GM23248 (cell line): ENCODE results near the gene KIFC3. TPM values are rescaled to one million over a fixed set of nuclear protein-coding genes. Genes with fewer than 3 reads are reported as not detected.
"Not testable (repeated sequence)": the region's sequence is repeated elsewhere in the genome, so short reads cannot be mapped to it uniquely, and the experiment has no call there.

Source experiments
- DNase-seq: peaks from one replicate; pipeline ENCODE4 v3.0.0-alpha.2; 2015
- H2AFZ ChIP-seq: fragments of 200-600 bp; sonication (generic); 2 replicates; pipeline ENCODE4 v1.6.1; 2016; ENCODE audit warnings: antibody characterized with exemption
- H3F3A ChIP-seq: fragments of 200-600 bp; sonication (generic); 2 replicates; pipeline ENCODE4 v1.6.1; 2016; ENCODE audit warnings: mild to moderate bottlenecking, antibody characterized with exemption, mixed run types; ENCODE audit not compliant: insufficient read depth
- H3K27ac ChIP-seq: fragments of 200-600 bp; sonication (generic); 2 replicates; pipeline ENCODE4 v1.5.1; 2016; ENCODE audit warnings: mild to moderate bottlenecking
- H3K27me3 ChIP-seq: fragments of 200-600 bp; sonication (generic); replicated peaks from 2 replicates; pipeline ENCODE4 v1.6.1; 2016; ENCODE audit warnings: mild to moderate bottlenecking; ENCODE audit not compliant: insufficient read depth
- H3K36me3 ChIP-seq: fragments of 200-600 bp; sonication (generic); 2 replicates; pipeline ENCODE4 v1.6.1; 2016; ENCODE audit warnings: low read depth, mild to moderate bottlenecking
- H3K4me1 ChIP-seq: fragments of 200-600 bp; sonication (generic); 2 replicates; pipeline ENCODE4 v1.6.1; 2016; ENCODE audit warnings: mild to moderate bottlenecking; ENCODE audit not compliant: insufficient read depth
- H3K4me2 ChIP-seq: fragments of 200-600 bp; sonication (generic); one replicate; pipeline ENCODE4 v1.6.1; 2016; ENCODE audit warnings: mild to moderate bottlenecking; ENCODE audit not compliant: unreplicated experiment
- H3K4me3 ChIP-seq: fragments of 200-600 bp; sonication (generic); 2 replicates; pipeline ENCODE4 v1.5.1; 2016; ENCODE audit warnings: mild to moderate bottlenecking
- H3K79me2 ChIP-seq: fragments of 200-600 bp; sonication (generic); 2 replicates; pipeline ENCODE4 v1.6.1; 2016; ENCODE audit warnings: mild to moderate bottlenecking; ENCODE audit not compliant: insufficient read depth
- H3K9ac ChIP-seq: fragments of 200-600 bp; sonication (generic); 2 replicates; pipeline ENCODE4 v1.6.1; 2016; ENCODE audit warnings: mild to moderate bottlenecking
- H3K9me2 ChIP-seq: fragments of 200-600 bp; sonication (generic); 2 replicates; pipeline ENCODE4 v1.6.1; 2016; ENCODE audit warnings: mixed run types, mild to moderate bottlenecking, moderate library complexity; ENCODE audit not compliant: insufficient read depth
- H3K9me3 ChIP-seq: fragments of 200-600 bp; sonication (generic); one replicate; pipeline ENCODE4 v1.6.1; 2017; ENCODE audit warnings: low read depth
- H4K20me1 ChIP-seq: fragments of 200-600 bp; sonication (generic); 2 replicates; pipeline ENCODE4 v1.6.0; 2016; ENCODE audit not compliant: insufficient read depth
- EZH2 ChIP-seq: fragments of 200-600 bp; sonication (generic); IDR thresholded peaks from 2 replicates; pipeline ENCODE4 v1.6.1; 2018; ENCODE audit warnings: antibody characterized with exemption, mild to moderate bottlenecking; ENCODE audit not compliant: insufficient read depth, poor library complexity, severe bottlenecking
- EZH2phosphoT487 ChIP-seq: fragments of 200-600 bp; sonication (generic); IDR thresholded peaks from 2 replicates; pipeline ENCODE4 v1.6.1; 2018; ENCODE audit warnings: antibody characterized with exemption, moderate library complexity, mild to moderate bottlenecking, low read depth; ENCODE audit not compliant: insufficient read depth
- WGBS, 2 experiments: methylation state at CpG; one replicate each; pipeline ENCODE4 v1.1.6; 2015 to 2017; ENCODE audit warnings: low lambda C conversion rate in 2 of 2, low coverage in 1 of 2; ENCODE audit errors: missing lambda C conversion rate in 2 of 2; 5-methylcytosine and 5-hydroxymethylcytosine counted together
- in situ Hi-C: fragments of 300-500 bp; cut with MboI; formaldehyde crosslinking; loops from 2 replicates; pipeline ENCODE4 v1.15.0; 2020
- polyA plus RNA-seq: library from polyadenylated mRNA; unstranded; fragments of >200 nt; fragmentation: Nextera tagmentation; extraction: Ambion mirVana; gene quantifications from 2 replicates; pipeline ENCODE4 v1.2.1, GENCODE V29; 2016
- total RNA-seq: library from RNA; depleted of rRNA; stranded (reverse); fragments of >200 nt; shearing (Covaris generic); gene quantifications from 2 replicates; pipeline ENCODE4 v1.2.3, GENCODE V29; 2014

The KIFC3 gene
- total and polyA plus RNA-seq, 2 experiments from 2014 or later: 27.0 to 65.3 TPM

- peaks cover 5% of the 10 kb centered on the region; the same call in 1 of the 2 replicates for H3F3A ChIP-seq
- no peak overlapping the region for H3K4me2 ChIP-seq
- H2AFZ ChIP-seq: no peak overlapping the region
- peaks cover 4% of the 10 kb centered on the region; the same call in 1 of the 2 replicates for H3K36me3 ChIP-seq
- no peaks in the 10 kb centered on the region for H3K9me2 ChIP-seq
- no peaks in the 10 kb centered on the region for H3K27me3 ChIP-seq
- peaks cover 11% of the 10 kb centered on the region; the same call in 1 of the 2 replicates for H3K79me2 ChIP-seq
- H3K4me1 ChIP-seq: no peaks in the 10 kb centered on the region
- no peak for TF ChIP-seq EZH2phosphoT487
- no peak for TF ChIP-seq EZH2
- in situ Hi-C loops: no loop called here
- no peaks in the 10 kb centered on the region for H4K20me1 ChIP-seq
- H3K4me3 ChIP-seq: no peak overlapping the region
- H3K9me3 ChIP-seq: no peaks in the 10 kb centered on the region
- no peak overlapping the region for H3K9ac ChIP-seq
- 94 to 96% methylated on average over 7 to 10 of the region's 10 CpGs for WGBS, 2 experiments
- no peak overlapping the region for H3K27ac ChIP-seq
- DNase-seq: no peak
These were observed 16.9 kb downstream of the KIFC3 start for GRCh38 chr16:57785385-57785784.

DNA sequence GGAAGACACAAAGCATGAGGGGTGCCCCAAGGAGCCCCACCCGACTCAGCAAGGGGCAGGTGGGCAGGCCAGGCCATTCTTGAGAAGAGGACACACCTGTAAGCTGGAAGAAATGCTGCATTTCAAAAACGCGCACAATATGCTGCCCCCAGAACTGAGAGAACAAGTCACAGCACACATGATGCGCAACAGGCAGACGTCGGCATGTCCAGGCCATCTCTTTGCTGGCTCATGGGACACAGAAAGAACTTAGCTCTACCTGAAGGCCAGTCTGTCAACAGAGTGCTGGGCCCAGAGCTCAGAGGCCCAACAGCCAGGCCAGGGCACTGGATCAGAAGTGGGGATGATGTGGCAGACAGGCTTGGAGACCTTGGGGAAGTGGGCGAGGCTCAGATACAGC lies 18.0 kb downstream of the KIFC3 start:
- Histone ChIP-seq H3F3A (peaks cover 5% of the 10 kb centered on the region; the same call in 1 of the 2 replicates), H3K9me3 (no peaks in the 10 kb centered on the region), H3K36me3 (no peaks in the 10 kb centered on the region), H3K79me2 (peaks cover 11% of the 10 kb centered on the region; the same call in 1 of the 2 replicates), H3K4me1 (no peaks in the 10 kb centered on the region), H3K9ac (no peak overlapping the region), H4K20me1 (no peaks in the 10 kb centered on the region), H3K4me3 (no peak overlapping the region), H3K27ac (no peak overlapping the region), H3K4me2 (no peak overlapping the region), H2AFZ (no peak overlapping the region), H3K9me2 (no peaks in the 10 kb centered on the region), H3K27me3 (no peaks in the 10 kb centered on the region)
- no peak for DNase-seq
- in situ Hi-C loops: no loop called here
- TF ChIP-seq EZH2 (no peak), EZH2phosphoT487 (no peak)
- 90 to 93% methylated on average over 7 of the region's 7 CpGs for WGBS, 2 experiments

DNA sequence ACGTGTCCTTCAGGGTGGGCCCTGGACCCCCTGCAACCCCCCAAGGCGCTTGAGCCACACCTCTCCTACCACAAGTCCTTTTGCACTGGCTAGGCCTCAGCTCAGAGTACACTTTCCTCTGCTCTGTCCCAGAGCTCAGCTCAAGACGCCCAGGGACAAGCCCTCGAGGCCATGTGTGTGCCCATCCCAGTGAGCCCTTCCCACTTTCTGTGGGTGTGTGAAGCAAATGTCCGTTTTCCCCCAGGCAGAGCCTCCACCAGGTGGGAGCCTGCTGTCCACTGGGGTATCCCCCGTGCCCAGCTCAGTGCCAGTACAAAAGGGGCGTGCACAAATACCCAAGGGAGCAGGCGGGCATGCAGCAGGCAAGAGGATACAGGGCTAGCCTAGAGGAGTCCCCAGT lies 18.4 kb downstream of the KIFC3 start:
- TF ChIP-seq EZH2phosphoT487: no peak
- no peak for TF ChIP-seq EZH2
- no peaks in the 10 kb centered on the region for H3K9me3 ChIP-seq
- H3K36me3 ChIP-seq: no peaks in the 10 kb centered on the region
- no peak for DNase-seq
- peaks cover 11% of the 10 kb centered on the region; the same call in 1 of the 2 replicates for H3K79me2 ChIP-seq
- H3K4me2 ChIP-seq: no peak overlapping the region
- H3K4me3 ChIP-seq: no peak overlapping the region
- no peak overlapping the region for H3K9ac ChIP-seq
- H2AFZ ChIP-seq: no peak overlapping the region
- H3K27me3 ChIP-seq: no peaks in the 10 kb centered on the region
- no peaks in the 10 kb centered on the region for H3K9me2 ChIP-seq
- in situ Hi-C loops: no loop called here
- no peak overlapping the region for H3K27ac ChIP-seq
- H3F3A ChIP-seq: peaks cover 5% of the 10 kb centered on the region; the same call in 1 of the 2 replicates
- WGBS, 2 experiments: 97 to 99% methylated on average over 8 of the region's 8 CpGs
- H3K4me1 ChIP-seq: no peaks in the 10 kb centered on the region
- no peaks in the 10 kb centered on the region for H4K20me1 ChIP-seq

- Histone ChIP-seq H3K4me3 (no peak overlapping the region), H3K27ac (no peak overlapping the region), H3K79me2 (peaks cover 11% of the 10 kb centered on the region; the same call in 1 of the 2 replicates), H3K9me3 (no peaks in the 10 kb centered on the region), H3K36me3 (no peaks in the 10 kb centered on the region), H3K27me3 (no peaks in the 10 kb centered on the region), H4K20me1 (no peaks in the 10 kb centered on the region), H2AFZ (no peak overlapping the region), H3K4me2 (no peak overlapping the region), H3K9me2 (no peaks in the 10 kb centered on the region), H3K4me1 (no peaks in the 10 kb centered on the region), H3F3A (peaks cover 5% of the 10 kb centered on the region; the same call in 1 of the 2 replicates), H3K9ac (no peak overlapping the region)
- TF ChIP-seq EZH2phosphoT487: no peak
- 95 to 99% methylated on average over 4 of the region's 4 CpGs for WGBS, 2 experiments
- in situ Hi-C loops: no loop called here
- no peak for DNase-seq
These were observed 19.2 kb downstream of the KIFC3 start for GRCh38 chr16:57783116-57783515.

- H3K27me3 ChIP-seq, H3K36me3 ChIP-seq, H3K27ac ChIP-seq, H3K9me2 ChIP-seq, DNase-seq, H2AFZ ChIP-seq, H3K9me3 ChIP-seq, H3F3A ChIP-seq, H3K4me1 ChIP-seq, H4K20me1 ChIP-seq, H3K9ac ChIP-seq, H3K4me2 ChIP-seq, H3K4me3 ChIP-seq, in situ Hi-C loops: not testable (repeated sequence)
- WGBS, 2 experiments: 91 to 95% methylated on average over 10 to 11 of the region's 11 CpGs
- peaks cover 11% of the 10 kb centered on the region; the same call in 1 of the 2 replicates for H3K79me2 ChIP-seq
These were observed 19.7 kb downstream of the KIFC3 start for GRCh38 chr16:57782607-57783055.
